ENCODE measurements around the gene CLEC16A.

CLEC16A gene

GRCh38 chr16:11141409-11142260, 197.3 kb downstream of the CLEC16A start:
- DNase-seq (ENCODE audit: low read depth) = no peak

- no peak for DNase-seq (ENCODE audit: low read depth)
Measured at GRCh38 chr16:11142261-11142630, 197.9 kb downstream of the CLEC16A start.

- no peak for DNase-seq (ENCODE audit: low read depth)
Measured at GRCh38 chr16:11142951-11143350, 198.6 kb downstream of the CLEC16A start.

- DNase-seq (ENCODE audit: low read depth) = no peak
Measured at GRCh38 chr16:11143372-11144035, 199.1 kb downstream of the CLEC16A start.

GRCh38 chr16:11144122-11144521, 199.8 kb downstream of the CLEC16A start:
- DNase-seq (ENCODE audit: low read depth) = no peak

- DNase-seq (ENCODE audit: low read depth) = no peak
Measured at GRCh38 chr16:11145173-11145818, 200.9 kb downstream of the CLEC16A start.

- no peak for DNase-seq (ENCODE audit: low read depth)
Measured at GRCh38 chr16:11145819-11146211, 201.5 kb downstream of the CLEC16A start.

GRCh38 chr16:11147033-11147753, 202.8 kb downstream of the CLEC16A start:
- DNase-seq (ENCODE audit: low read depth) = no peak

GRCh38 chr16:11147754-11148444, 203.5 kb downstream of the CLEC16A start:
- no peak for DNase-seq (ENCODE audit: low read depth)

GRCh38 chr16:11149011-11149616, 204.8 kb downstream of the CLEC16A start:
- no peak for DNase-seq (ENCODE audit: low read depth)

GRCh38 chr16:11150190-11150589, 205.8 kb downstream of the CLEC16A start:
- DNase-seq (ENCODE audit: low read depth) = no peak

GRCh38 chr16:11151156-11151884, 207.0 kb downstream of the CLEC16A start:
- DNase-seq (ENCODE audit: low read depth) = no peak

GRCh38 chr16:11151885-11152629, 207.7 kb downstream of the CLEC16A start:
- DNase-seq (ENCODE audit: low read depth) = no peak

GRCh38 chr16:11152677-11153331, 208.4 kb downstream of the CLEC16A start:
- DNase-seq (ENCODE audit: low read depth) = no peak

- no peak for DNase-seq (ENCODE audit: low read depth)
Measured at GRCh38 chr16:11155284-11155806, 211.0 kb downstream of the CLEC16A start.

GRCh38 chr16:11156401-11156800, 212.0 kb downstream of the CLEC16A start:
- no peak for DNase-seq (ENCODE audit: low read depth)

GRCh38 chr16:11157143-11157542, 212.8 kb downstream of the CLEC16A start:
- DNase-seq (ENCODE audit: low read depth) = no peak

GRCh38 chr16:11158018-11158417, 213.7 kb downstream of the CLEC16A start:
- DNase-seq (ENCODE audit: low read depth) = no peak

GRCh38 chr16:11159282-11159681, 214.9 kb downstream of the CLEC16A start:
- DNase-seq (ENCODE audit: low read depth) = no peak

Data from activated T-helper 1 cell treated with Interleukin-2 at 50 U/mL for 16 hours (primary cell).